ENCODE results near the gene FAM168B.

The FAM168B gene

DNA sequence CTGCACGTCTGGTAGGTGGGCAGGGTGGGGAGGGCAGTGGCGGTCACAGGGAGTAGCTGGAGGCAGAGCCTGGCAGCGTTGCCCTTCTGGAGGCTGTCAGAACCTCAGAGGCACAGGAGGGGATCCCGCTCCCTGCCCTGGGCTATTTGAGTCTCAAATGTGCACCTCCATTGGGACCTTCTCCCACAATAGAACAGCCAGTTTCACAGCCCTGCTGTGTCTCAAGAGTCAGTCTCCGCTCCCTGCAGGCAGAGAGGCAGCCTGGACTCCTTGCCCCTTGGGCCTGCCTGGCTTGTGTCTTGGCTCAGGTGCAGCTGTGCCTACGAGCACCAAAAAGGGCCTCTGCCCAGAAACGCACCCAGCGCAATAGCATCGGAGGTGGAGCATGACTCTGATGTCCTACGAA lies 57.4 kb downstream of the FAM168B start:
- no peak overlapping the region for H3K4me3 ChIP-seq (ENCODE audit: low read length)
- TF ChIP-seq ZNF274 (IDR thresholded peaks at IDR 0.05; ENCODE audit: low read depth, low read length), result no peak

DNA sequence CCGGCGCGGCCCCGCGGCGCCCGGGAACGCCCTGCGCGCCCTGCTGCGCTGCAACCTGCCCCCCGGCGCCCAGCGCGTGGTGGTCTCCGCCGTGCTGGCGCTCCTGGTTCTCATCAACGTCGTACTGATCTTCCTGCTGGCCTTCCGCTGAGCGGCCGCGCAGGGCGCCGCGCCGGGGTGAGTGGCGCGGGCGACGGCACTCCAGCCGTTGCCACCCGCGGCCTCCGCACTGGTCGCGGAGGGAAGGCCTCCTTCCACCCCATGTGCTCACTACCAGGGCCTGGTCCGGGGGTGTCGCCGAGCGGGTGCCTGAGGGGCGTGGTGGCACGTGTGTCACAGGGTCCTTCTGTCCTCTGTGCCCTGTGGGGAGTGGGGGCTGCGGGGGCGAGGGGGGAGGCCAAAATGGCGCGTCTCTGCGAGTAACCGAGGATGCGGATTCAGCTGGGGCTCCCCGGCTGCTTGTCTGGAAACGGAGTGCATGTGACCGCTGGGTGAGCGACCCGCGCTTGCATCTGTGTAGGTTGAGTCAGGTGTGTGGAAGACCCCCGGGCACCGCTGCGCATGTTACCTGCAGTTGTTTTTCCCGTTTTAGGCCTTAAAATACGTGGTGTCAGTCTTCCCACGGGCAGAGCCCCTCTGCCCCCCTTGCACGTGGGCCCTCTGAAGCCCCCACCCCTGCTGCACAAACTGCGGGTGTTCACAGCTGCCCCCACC lies 58.0 kb downstream of the FAM168B start:
- H3K4me3 ChIP-seq (ENCODE audit: low read length), result no peak overlapping the region

DNA sequence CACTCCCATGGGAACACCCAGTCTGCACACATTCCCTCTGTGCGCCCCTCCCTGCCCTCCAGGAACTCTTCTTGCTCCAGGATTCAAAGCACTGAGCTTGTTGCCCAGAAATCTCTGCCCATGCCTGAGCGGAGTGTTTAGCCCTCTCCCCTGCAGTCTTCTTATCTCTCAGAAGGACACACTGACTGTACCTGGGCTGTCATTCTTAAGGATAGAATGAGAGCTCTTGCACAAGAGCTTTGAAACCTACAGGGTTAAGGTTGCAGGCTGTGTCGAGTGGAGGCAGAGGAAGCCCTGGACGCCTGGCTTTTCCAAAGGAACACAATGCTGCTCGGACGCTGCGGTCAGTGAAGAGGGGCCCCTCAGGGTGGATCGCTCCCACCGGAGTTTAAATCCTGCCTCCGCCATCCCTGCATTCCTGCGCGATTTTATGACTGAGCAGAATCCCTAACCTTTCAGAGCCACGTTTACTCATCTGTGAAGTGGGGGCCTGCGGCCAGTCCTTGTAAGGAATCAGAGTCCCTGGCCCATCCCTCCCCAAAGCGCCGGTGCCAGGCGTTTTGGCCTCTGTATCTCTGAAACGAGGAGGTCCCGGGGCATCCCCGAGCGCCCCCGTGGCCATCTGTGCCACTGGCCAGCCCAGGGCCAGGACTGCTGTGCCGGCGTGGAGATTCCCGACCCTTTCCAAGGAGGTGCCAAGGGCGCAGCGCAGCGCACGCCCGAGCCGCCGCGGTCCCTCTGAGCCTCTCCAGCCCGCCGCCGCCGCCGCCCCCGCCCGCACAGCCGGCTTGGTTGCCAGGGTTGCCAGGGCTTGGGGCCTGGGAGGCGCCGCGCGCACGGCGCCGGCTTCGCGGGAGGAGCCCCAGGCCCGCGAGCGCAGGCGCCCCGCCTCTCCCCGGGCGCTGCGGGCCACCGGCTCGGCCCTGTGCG lies 58.9 kb downstream of the FAM168B start:
- TF ChIP-seq ZNF274 (IDR thresholded peaks at IDR 0.05; ENCODE audit: low read depth, low read length), result no peak

More for the DNA sequence above, 58.0 kb downstream of the FAM168B start:
- no peak for TF ChIP-seq ZNF274 (IDR thresholded peaks at IDR 0.05; ENCODE audit: low read depth, low read length)

DNA sequence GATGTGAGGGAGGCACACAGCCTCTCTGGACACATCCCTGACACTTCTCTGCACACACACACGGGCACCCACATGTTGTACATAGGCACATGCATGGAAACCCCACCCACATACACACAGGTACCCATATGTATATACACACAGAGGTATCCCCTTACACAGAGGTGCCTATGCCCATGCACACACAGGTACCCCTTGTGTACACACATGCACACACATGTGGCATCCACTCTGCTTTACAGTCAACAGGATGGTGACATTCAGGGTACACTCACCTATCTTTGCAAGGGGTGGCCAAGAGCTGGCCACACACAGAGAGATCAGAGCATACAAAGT lies 59.5 kb downstream of the FAM168B start:
- no peak for TF ChIP-seq ZNF274 (IDR thresholded peaks at IDR 0.05; ENCODE audit: low read depth, low read length)
- no peak overlapping the region for H3K4me3 ChIP-seq (ENCODE audit: low read length)

More for the DNA sequence above, 58.9 kb downstream of the FAM168B start:
- H3K4me3 ChIP-seq (ENCODE audit: low read length), result no peak overlapping the region

DNA sequence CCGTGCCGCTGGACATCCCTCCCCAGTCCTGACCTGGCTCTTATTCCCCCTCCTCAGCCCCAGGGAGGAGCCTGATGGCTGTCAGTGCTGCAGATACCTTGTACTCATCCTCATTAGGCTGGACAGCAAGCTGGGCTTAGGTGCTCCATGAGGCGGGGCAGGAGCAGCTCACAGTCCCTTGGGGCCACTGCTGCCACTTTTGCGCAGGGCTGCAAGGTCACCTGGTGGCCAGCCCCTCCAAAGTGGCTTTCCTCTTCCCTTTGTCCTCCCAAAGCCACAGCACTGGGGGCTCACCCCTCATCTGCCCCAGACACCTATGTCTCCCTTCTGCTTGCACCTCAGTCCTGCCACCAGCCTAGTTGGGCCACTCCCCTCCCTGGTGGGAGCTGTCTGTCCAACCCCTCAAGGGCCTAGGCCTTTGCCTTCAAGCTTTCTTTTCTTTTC lies 60.8 kb downstream of the FAM168B start:
- no peak for TF ChIP-seq ZNF274 (IDR thresholded peaks at IDR 0.05; ENCODE audit: low read depth, low read length)
- H3K4me3 ChIP-seq (ENCODE audit: low read length), result no peak overlapping the region

DNA sequence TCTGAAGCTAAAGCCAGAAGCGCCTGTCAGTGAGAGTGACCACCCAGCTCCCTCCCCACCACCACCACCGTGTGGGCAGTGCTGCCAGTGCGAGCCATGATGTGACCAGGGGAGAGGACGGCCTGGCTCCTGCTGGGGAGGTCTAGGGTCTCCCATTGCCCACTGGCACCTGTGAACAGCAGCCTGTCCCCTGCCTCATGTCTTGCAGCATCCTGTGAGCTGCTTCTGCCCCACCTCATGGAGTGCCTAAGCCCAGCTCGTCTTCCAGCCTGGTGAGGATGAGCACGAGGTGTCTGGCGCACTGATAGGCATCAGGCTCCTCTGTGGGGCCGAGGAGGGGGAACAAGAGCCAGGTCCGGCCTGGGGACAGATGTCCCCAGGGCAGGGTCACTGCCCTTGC lies 61.4 kb downstream of the FAM168B start:
- no peak overlapping the region for H3K4me3 ChIP-seq (ENCODE audit: low read length)
- no peak for TF ChIP-seq ZNF274 (IDR thresholded peaks at IDR 0.05; ENCODE audit: low read depth, low read length)

DNA sequence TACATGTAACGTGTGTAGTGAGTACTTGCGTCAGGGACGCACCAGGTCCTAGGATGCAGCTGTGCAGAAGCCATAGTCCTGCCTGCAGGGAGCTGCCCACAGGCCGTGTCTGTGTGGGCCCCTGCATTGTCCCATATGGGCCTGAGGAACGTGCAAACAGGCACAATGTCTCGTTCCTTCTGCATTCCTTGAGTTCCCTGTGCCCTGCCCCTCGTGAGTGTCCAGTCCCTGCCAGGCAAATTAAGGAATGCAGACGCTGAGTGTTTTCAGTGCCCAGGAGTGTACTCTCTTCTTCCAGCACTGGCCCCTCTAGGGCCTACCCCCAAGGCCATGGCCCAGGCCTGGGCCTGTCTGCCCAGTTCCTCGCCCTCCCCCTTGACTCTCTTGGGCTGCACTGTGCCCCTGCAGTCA lies 61.8 kb downstream of the FAM168B start:
- TF ChIP-seq ZNF274 (IDR thresholded peaks at IDR 0.05; ENCODE audit: low read depth, low read length), result no peak

DNA sequence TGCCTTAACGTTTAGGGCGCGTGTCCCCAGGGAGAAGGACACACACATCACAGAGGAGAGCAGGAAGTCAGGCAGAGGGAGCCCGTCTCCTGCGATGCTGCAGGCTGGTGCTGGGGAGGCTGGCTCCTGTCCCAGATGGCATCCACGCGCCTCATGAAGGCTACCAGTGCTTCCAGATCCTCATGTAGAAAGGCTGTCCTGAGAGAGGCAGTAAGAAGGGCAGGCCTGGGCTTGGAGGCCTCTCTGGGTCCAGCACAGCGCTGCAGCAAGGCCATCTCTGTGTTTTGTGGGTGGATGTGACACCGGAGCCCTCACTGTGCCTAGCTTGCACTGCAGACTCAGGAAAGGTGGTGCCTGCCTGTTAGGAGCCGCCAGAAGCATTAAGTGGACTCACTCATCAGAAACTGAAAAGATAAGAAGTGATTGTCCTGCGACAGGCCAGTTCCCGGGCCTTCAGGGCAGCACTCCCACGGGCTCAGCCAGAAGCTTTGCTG lies 62.7 kb downstream of the FAM168B start:
- no peak overlapping the region for H3K4me3 ChIP-seq (ENCODE audit: low read length)
- no peak for TF ChIP-seq ZNF274 (IDR thresholded peaks at IDR 0.05; ENCODE audit: low read depth, low read length)

More for the DNA sequence above, 61.8 kb downstream of the FAM168B start:
- H3K4me3 ChIP-seq (ENCODE audit: low read length), result no peak overlapping the region

DNA sequence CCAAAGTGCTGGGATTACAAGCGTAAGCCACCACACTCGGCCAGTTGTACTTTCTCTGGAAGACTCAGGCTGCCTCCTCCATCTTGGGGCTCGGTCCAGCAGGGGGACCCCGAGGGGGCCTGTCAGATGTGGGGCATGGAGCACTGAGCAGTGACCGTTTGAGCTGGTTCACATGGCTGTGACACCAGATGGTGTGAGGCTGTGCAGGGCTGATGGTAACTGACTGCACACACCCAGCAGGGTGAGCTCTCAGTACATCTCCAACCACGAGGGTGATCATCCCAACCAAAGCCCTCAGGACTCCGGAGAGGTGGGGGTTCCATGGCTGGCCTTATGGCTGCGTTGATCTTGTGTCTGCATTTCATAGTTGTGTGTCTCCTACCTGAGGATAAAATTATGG lies 63.4 kb downstream of the FAM168B start:
- H3K4me3 ChIP-seq (ENCODE audit: low read length), result no peak overlapping the region
- TF ChIP-seq ZNF274 (IDR thresholded peaks at IDR 0.05; ENCODE audit: low read depth, low read length), result no peak

DNA sequence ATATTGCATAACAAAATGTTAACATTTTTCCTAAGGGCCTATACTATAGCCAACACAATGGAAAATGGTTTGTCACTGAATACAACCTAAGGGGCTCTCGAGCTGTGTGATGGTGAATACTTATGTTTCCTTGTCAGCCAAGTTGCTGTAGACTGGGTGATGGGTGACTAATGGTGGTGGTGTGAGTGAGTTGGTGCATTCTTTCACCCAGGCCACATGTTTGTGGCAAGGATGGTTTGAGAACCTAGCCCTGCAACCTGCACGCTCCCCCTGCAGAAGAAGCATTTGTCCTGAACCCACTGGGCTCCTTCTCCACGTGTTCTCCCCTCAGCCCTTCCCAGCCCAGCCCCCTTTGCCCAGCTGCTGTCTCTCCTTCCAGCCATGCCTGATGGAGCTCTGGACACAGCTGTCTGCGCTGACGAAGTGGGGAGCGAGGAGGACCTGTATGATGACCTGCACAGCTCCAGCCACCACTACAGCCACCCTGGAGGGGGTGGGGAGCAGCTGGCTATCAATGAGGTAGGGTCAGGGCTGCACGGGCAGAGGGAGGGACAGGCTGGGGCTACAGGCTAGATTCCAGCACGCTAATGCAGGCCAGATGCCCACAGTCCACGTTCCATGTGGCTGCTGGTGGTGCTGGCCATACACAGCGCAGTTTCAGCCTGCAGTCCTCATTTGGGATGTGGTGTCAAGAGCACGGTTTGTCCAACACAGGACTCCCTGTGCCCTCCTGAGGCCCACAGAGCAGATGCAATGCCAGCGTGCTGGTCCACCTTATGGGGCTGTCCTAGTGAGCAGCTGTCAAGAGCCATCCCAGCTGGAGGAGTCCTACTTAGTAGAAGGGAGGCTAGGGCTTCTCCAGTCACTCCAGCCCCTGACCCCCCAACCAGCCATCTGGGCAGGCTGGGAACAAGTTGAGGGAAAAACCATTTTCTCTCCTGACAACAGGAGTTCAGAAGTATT lies 65.4 kb downstream of the FAM168B start:
- no peak overlapping the region for H3K4me3 ChIP-seq (ENCODE audit: low read length)
- no peak for TF ChIP-seq ZNF274 (IDR thresholded peaks at IDR 0.05; ENCODE audit: low read depth, low read length)

DNA sequence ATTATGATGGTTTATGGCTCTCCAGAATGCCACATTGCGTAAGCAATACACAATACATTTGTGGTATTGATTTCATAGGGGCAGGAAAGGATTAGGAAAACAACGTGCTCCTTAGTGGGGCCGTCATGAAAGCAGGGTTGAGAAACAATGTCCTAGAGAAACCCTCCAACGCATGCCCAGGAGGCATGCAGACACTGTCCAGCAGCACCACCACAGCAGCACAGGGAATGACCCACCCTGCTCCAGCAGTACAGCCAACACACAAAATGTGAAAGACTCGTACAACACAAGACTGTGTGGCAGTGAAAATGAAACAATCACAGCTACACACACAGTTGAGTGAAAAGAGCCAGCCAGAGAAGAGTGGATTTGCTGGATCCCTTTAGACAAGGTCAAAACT lies 66.3 kb downstream of the FAM168B start:
- H3K4me3 ChIP-seq (ENCODE audit: low read length), result no peak overlapping the region
- TF ChIP-seq ZNF274 (IDR thresholded peaks at IDR 0.05; ENCODE audit: low read depth, low read length), result no peak

DNA sequence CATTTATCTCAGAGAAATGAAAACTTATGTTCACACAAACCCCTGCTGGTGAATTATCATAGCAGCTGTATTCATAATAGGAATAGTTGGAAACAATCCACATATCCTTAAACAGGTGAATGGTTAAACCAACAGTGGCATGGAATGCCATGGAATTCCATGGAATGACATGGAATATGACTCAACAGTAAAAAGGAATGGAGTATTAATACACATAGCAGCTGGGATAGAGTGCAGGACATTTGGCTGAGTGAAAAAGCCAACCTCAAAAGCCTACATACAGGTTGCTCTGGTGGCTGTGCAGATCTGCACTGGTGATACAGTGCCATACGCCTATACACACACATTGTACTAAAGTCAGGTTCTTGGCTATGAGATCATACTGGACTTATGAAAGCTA lies 69.5 kb downstream of the FAM168B start:
- no peak overlapping the region for H3K4me3 ChIP-seq (ENCODE audit: low read length)
- TF ChIP-seq ZNF274 (IDR thresholded peaks at IDR 0.05; ENCODE audit: low read depth, low read length), result no peak

DNA sequence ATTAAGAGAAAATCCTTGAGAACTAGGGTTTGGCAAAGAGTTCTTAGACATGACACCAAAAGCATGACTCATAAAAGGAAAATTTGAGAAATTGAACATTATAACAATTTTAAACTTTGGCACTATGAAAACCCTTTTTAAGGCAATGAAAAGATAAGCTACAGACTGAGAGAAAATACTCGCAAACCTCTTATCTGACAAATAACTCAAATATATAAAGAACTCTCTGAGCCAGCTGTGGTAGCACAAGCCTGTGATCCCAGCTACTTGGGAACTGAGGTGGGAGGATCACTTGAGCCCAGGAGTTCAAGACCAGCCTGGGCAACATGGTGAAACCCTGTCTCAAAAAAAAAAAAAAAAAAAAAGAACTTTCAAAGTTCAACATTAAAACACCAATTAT lies 70.5 kb downstream of the FAM168B start:
- no peak overlapping the region for H3K4me3 ChIP-seq (ENCODE audit: low read length)
- no peak for TF ChIP-seq ZNF274 (IDR thresholded peaks at IDR 0.05; ENCODE audit: low read depth, low read length)
